ENCODE results near the gene INVS. TPM values are rescaled to one million over a fixed set of nuclear protein-coding genes. Genes with fewer than 3 reads are reported as not detected.

Gene INVS
- total and polyA plus RNA-seq, 2 of the 13 experiments (the other 11 are each of a cell fraction or from before 2014, with no cell fraction given), result 11.3 to 16.3 TPM

DNA sequence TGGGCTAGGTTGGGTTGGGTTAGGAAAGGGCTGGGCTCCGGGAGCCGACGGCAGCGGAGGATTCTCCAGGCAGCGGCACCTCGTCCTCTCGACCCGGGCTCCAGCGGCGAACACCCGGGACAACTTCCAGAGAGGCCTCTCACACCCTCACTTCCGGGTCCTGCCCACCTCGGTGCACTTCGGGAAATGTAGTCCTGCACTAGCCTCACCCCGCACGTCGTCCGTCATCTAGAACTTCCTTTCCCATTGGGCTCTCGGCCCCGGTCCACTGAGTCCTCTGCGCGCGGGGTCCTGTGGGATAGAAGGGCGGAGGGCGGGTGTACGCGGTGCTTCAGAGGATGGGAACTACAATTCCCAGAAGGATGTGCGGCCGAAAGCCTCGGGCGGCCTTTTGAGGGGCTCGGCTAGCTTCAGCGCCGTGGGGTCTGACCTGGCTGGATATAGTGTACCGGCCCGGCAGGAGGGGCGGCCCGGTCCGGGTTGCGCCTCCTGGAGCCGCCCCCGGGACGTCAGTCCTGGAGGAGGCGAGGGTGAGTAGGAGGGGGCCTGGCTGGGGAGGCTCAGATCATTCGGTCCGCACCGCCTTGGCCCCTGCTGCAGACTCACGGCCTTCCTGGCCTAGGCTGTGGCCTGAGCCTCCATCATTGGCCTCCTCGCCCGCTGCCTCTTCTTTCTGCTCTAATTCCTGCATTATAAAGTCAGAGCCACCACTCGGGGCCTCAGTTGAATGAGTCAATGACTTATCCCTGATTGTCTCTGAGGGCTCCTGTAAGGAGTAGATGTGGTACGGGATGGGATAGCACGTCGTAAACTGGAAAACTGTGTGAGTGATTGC lies at the start of gene INVS, which contains the start of gene ERP44 (continued):
- TF ChIP-seq ZNF850 (CRISPR knock-in tag; conservative IDR thresholded peaks at IDR 0.05), result no peak
- TF ChIP-seq HDAC2 (CRISPR knock-in tag; IDR thresholded peaks at IDR 0.05), result peak; percentile 23; the same call in 1 of the 2 replicates
- no peak for TF ChIP-seq ZNF12 (CRISPR knock-in tag; IDR thresholded peaks at IDR 0.05)
- TF ChIP-seq ZNF776 (CRISPR knock-in tag; IDR thresholded peaks at IDR 0.05), result peak; percentile 10; the same call in 1 of the 2 replicates
- TF ChIP-seq, protein P1, sequence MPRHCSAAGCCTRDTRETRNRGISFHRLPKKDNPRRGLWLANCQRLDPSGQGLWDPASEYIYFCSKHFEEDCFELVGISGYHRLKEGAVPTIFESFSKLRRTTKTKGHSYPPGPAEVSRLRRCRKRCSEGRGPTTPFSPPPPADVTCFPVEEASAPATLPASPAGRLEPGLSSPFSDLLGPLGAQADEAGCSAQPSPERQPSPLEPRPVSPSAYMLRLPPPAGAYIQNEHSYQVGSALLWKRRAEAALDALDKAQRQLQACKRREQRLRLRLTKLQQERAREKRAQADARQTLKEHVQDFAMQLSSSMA (CRISPR knock-in tag; IDR thresholded peaks at IDR 0.05), result 0 out of 2 replicates have a peak, but pooled peaks have one; percentile 12
- TF ChIP-seq, protein P2, sequence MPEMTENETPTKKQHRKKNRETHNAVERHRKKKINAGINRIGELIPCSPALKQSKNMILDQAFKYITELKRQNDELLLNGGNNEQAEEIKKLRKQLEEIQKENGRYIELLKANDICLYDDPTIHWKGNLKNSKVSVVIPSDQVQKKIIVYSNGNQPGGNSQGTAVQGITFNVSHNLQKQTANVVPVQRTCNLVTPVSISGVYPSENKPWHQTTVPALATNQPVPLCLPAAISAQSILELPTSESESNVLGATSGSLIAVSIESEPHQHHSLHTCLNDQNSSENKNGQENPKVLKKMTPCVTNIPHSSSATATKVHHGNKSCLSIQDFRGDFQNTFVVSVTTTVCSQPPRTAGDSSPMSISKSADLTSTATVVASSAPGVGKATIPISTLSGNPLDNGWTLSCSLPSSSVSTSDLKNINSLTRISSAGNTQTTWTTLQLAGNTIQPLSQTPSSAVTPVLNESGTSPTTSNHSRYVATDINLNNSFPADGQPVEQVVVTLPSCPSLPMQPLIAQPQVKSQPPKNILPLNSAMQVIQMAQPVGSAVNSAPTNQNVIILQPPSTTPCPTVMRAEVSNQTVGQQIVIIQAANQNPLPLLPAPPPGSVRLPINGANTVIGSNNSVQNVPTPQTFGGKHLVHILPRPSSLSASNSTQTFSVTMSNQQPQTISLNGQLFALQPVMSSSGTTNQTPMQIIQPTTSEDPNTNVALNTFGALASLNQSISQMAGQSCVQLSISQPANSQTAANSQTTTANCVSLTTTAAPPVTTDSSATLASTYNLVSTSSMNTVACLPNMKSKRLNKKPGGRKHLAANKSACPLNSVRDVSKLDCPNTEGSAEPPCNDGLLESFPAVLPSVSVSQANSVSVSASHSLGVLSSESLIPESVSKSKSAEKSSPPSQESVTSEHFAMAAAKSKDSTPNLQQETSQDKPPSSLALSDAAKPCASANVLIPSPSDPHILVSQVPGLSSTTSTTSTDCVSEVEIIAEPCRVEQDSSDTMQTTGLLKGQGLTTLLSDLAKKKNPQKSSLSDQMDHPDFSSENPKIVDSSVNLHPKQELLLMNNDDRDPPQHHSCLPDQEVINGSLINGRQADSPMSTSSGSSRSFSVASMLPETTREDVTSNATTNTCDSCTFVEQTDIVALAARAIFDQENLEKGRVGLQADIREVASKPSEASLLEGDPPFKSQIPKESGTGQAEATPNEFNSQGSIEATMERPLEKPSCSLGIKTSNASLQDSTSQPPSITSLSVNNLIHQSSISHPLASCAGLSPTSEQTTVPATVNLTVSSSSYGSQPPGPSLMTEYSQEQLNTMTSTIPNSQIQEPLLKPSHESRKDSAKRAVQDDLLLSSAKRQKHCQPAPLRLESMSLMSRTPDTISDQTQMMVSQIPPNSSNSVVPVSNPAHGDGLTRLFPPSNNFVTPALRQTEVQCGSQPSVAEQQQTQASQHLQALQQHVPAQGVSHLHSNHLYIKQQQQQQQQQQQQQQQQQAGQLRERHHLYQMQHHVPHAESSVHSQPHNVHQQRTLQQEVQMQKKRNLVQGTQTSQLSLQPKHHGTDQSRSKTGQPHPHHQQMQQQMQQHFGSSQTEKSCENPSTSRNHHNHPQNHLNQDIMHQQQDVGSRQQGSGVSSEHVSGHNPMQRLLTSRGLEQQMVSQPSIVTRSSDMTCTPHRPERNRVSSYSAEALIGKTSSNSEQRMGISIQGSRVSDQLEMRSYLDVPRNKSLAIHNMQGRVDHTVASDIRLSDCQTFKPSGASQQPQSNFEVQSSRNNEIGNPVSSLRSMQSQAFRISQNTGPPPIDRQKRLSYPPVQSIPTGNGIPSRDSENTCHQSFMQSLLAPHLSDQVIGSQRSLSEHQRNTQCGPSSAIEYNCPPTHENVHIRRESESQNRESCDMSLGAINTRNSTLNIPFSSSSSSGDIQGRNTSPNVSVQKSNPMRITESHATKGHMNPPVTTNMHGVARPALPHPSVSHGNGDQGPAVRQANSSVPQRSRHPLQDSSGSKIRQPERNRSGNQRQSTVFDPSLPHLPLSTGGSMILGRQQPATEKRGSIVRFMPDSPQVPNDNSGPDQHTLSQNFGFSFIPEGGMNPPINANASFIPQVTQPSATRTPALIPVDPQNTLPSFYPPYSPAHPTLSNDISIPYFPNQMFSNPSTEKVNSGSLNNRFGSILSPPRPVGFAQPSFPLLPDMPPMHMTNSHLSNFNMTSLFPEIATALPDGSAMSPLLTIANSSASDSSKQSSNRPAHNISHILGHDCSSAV (CRISPR knock-in tag; IDR thresholded peaks at IDR 0.05; ENCODE audit: borderline replicate concordance), result no peak
- peak; percentile 91; the same call in 1 of the 2 replicates for TF ChIP-seq HMGXB3 (CRISPR knock-in tag; IDR thresholded peaks at IDR 0.05; ENCODE audit: borderline replicate concordance)
- TF ChIP-seq JARID2 (CRISPR knock-in tag; IDR thresholded peaks at IDR 0.05; ENCODE audit: insufficient replicate concordance), result no peak
- peak; percentile 67 for TF ChIP-seq SPEN (CRISPR knock-in tag; IDR thresholded peaks at IDR 0.05; ENCODE audit: low read depth)
- no peak for TF ChIP-seq SOX6 (IDR thresholded peaks at IDR 0.05)
- TF ChIP-seq SOX6 (CRISPR knock-in tag; IDR thresholded peaks at IDR 0.05), result peak; percentile 53; the same call in 1 of the 2 replicates
- TF ChIP-seq, protein P3, sequence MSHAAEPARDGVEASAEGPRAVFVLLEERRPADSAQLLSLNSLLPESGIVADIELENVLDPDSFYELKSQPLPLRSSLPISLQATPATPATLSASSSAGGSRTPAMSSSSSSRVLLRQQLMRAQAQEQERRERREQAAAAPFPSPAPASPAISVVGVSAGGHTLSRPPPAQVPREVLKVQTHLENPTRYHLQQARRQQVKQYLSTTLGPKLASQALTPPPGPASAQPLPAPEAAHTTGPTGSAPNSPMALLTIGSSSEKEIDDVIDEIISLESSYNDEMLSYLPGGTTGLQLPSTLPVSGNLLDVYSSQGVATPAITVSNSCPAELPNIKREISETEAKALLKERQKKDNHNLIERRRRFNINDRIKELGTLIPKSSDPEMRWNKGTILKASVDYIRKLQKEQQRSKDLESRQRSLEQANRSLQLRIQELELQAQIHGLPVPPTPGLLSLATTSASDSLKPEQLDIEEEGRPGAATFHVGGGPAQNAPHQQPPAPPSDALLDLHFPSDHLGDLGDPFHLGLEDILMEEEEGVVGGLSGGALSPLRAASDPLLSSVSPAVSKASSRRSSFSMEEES (CRISPR knock-in tag; IDR thresholded peaks at IDR 0.05), result no peak
- no peak for TF ChIP-seq NPAS2 (CRISPR knock-in tag; IDR thresholded peaks at IDR 0.05; ENCODE audit: borderline replicate concordance)

Data from HepG2 (cell line).